Skeletal muscle tissue (tissue), 4 donors: ENCODE measurements around the gene CDYL2. TPM values are rescaled to one million over a fixed set of nuclear protein-coding genes. Genes with fewer than 3 reads are reported as not detected.

Experiments
- H3K27ac ChIP-seq: one replicate; pipeline ENCODE4 v1.7.0; 2013; ENCODE audit warnings: mild to moderate bottlenecking, low read depth, low read length, inconsistent platforms
- H3K27me3 ChIP-seq, 3 donors: one replicate each; pipeline ENCODE4 v1.7.0; 2013; ENCODE audit warnings: low read length in 3 of 3; ENCODE audit not compliant: control insufficient read depth in 3 of 3, insufficient read depth in 3 of 3
- H3K36me3 ChIP-seq, 3 donors: one replicate each; pipeline ENCODE4 v1.7.0; 2013; ENCODE audit warnings: low read length in 3 of 3; ENCODE audit not compliant: control insufficient read depth in 3 of 3, insufficient read depth in 3 of 3
- H3K4me1 ChIP-seq, 3 donors: one replicate each; pipeline ENCODE4 v1.7.0; 2013; ENCODE audit warnings: low read length in 3 of 3, mild to moderate bottlenecking in 3 of 3; ENCODE audit not compliant: control insufficient read depth in 3 of 3, insufficient read depth in 3 of 3
- H3K4me3 ChIP-seq, 3 donors: one replicate each; pipeline ENCODE4 v1.7.0; 2013; ENCODE audit warnings: low read length in 3 of 3
- H3K9ac ChIP-seq, 3 donors: one replicate each; pipeline ENCODE4 v1.7.0; 2013; ENCODE audit warnings: low read length in 3 of 3, mild to moderate bottlenecking in 3 of 3, moderate library complexity in 2 of 3, low read depth in 1 of 3
- H3K9me3 ChIP-seq, 3 donors: one replicate each; pipeline ENCODE4 v1.7.0; 2013; ENCODE audit warnings: low read length in 3 of 3; ENCODE audit not compliant: control insufficient read depth in 3 of 3
- total RNA-seq: library from RNA; depleted of rRNA; stranded (reverse); fragments of >200 nt; gene quantifications from one replicate; pipeline ENCODE4 v1.2.3, GENCODE V29; 2014
- donor health status: Osteomylitis.

The CDYL2 gene
- total RNA-seq, 1 donor from 2014 or later = 1.6 TPM

GRCh38 chr16:80684136-80684765 lies 120.1 kb downstream of the CDYL2 start:
- Histone ChIP-seq H3K4me1 (no peaks in the 10 kb centered on the region), H3K27me3 (no peaks in the 10 kb centered on the region), H3K27ac (no peak overlapping the region), H3K9ac (no peak overlapping the region), H3K36me3 (no peaks in the 10 kb centered on the region), H3K9me3 (peaks cover 0 to 6% (median 0%) of the 10 kb centered on the region in 3 donors), H3K4me3 (no peak overlapping the region)

DNA sequence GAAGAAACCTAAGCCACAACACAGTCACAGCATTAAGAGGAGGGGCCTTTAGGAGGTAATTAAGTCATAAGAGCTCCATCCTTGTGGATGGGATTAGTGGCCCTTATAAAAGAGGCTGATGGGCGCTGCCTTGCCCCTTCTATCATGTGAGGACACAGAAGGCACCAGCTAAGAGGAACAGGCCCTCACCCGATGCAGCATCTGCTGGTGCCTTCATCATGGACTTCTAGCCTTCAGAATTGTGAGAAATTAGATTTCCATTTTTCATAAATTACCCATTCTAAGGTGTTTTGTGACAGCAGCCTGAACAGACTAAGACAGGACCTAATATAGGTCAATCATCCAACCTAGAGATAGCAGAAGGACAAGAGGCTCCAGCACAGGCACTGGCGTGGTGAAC lies 120.8 kb downstream of the CDYL2 start:
- Histone ChIP-seq H3K9ac (no peak overlapping the region), H3K4me1 (no peaks in the 10 kb centered on the region), H3K27ac (no peak overlapping the region), H3K9me3 (peaks cover 0 to 7% (median 0%) of the 10 kb centered on the region in 3 donors), H3K4me3 (no peak overlapping the region), H3K36me3 (no peaks in the 10 kb centered on the region), H3K27me3 (no peaks in the 10 kb centered on the region)

GRCh38 chr16:80682421-80683070 lies 121.9 kb downstream of the CDYL2 start:
- H3K27ac ChIP-seq = no peak overlapping the region
- no peak overlapping the region for H3K4me3 ChIP-seq
- H3K9me3 ChIP-seq = peaks cover 0 to 7% (median 0%) of the 10 kb centered on the region in 3 donors
- H3K36me3 ChIP-seq = no peaks in the 10 kb centered on the region
- H3K27me3 ChIP-seq = no peaks in the 10 kb centered on the region
- H3K4me1 ChIP-seq = no peaks in the 10 kb centered on the region
- H3K9ac ChIP-seq = no peak overlapping the region

DNA sequence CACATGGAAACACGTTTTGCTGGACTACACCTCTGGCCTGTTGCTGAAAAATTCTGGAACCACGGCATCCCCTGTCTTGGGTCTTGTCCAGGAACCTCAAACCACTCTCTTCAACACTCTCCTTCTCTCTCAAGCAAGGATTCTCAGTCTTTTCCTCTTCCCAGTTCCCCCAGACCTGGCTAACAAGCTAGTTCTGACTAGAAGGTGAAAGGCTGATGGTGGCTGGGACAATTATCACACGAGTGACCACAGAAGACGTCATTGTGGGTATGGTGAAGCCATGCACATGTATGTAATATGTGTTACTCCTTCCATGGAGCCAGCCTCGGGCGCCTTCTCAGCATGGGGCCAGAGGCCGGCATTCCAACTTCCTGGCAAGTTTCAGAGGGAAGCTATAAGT lies 123.0 kb downstream of the CDYL2 start:
- Histone ChIP-seq H3K9ac (no peak overlapping the region), H3K27me3 (no peaks in the 10 kb centered on the region), H3K4me1 (no peaks in the 10 kb centered on the region), H3K27ac (no peak overlapping the region), H3K36me3 (no peaks in the 10 kb centered on the region), H3K4me3 (no peak overlapping the region), H3K9me3 (peaks cover 0 to 7% (median 0%) of the 10 kb centered on the region in 3 donors)

- Histone ChIP-seq H3K9ac (no peak overlapping the region), H3K27me3 (no peaks in the 10 kb centered on the region), H3K36me3 (no peaks in the 10 kb centered on the region), H3K4me1 (no peaks in the 10 kb centered on the region), H3K4me3 (no peak overlapping the region), H3K9me3 (peaks cover 0 to 7% (median 0%) of the 10 kb centered on the region in 3 donors), H3K27ac (no peak overlapping the region)
These were observed 123.6 kb downstream of the CDYL2 start for GRCh38 chr16:80680839-80681238.

GRCh38 chr16:80680046-80680445 lies 124.4 kb downstream of the CDYL2 start:
- H3K4me3 ChIP-seq = no peak overlapping the region
- no peaks in the 10 kb centered on the region for H3K36me3 ChIP-seq
- H3K4me1 ChIP-seq = no peaks in the 10 kb centered on the region
- H3K27ac ChIP-seq = no peak overlapping the region
- no peak overlapping the region for H3K9ac ChIP-seq
- H3K9me3 ChIP-seq = peaks cover 0 to 7% (median 0%) of the 10 kb centered on the region in 3 donors
- no peaks in the 10 kb centered on the region for H3K27me3 ChIP-seq

GRCh38 chr16:80674884-80675283 lies 129.5 kb downstream of the CDYL2 start:
- no peaks in the 10 kb centered on the region for H3K4me1 ChIP-seq
- H3K27me3 ChIP-seq = no peaks in the 10 kb centered on the region
- H3K9me3 ChIP-seq = peaks cover 0 to 7% (median 0%) of the 10 kb centered on the region in 3 donors
- no peak overlapping the region for H3K4me3 ChIP-seq
- H3K36me3 ChIP-seq = no peaks in the 10 kb centered on the region
- no peak overlapping the region for H3K27ac ChIP-seq
- H3K9ac ChIP-seq = no peak overlapping the region

GRCh38 chr16:80672379-80672778 lies 132.0 kb downstream of the CDYL2 start:
- Histone ChIP-seq H3K9ac (no peak overlapping the region), H3K27me3 (no peaks in the 10 kb centered on the region), H3K4me1 (no peaks in the 10 kb centered on the region), H3K9me3 (no peaks in the 10 kb centered on the region), H3K27ac (no peak overlapping the region), H3K36me3 (no peaks in the 10 kb centered on the region), H3K4me3 (no peak overlapping the region)

GRCh38 chr16:80671281-80671849 lies 133.0 kb downstream of the CDYL2 start:
- no peaks in the 10 kb centered on the region for H3K9me3 ChIP-seq

GRCh38 chr16:80670170-80670865 lies 134.1 kb downstream of the CDYL2 start:
- H3K4me3 ChIP-seq = no peak overlapping the region
- H3K36me3 ChIP-seq = no peaks in the 10 kb centered on the region
- no peak overlapping the region for H3K27ac ChIP-seq
- no peaks in the 10 kb centered on the region for H3K9me3 ChIP-seq
- no peak overlapping the region for H3K9ac ChIP-seq
- H3K4me1 ChIP-seq = no peaks in the 10 kb centered on the region
- H3K27me3 ChIP-seq = no peaks in the 10 kb centered on the region

More at GRCh38 chr16:80671281-80671849, 133.0 kb downstream of the CDYL2 start:
- H3K36me3 ChIP-seq = no peaks in the 10 kb centered on the region
- no peak overlapping the region for H3K4me3 ChIP-seq
- H3K9ac ChIP-seq = no peak overlapping the region
- no peaks in the 10 kb centered on the region for H3K27me3 ChIP-seq
- no peak overlapping the region for H3K27ac ChIP-seq
- no peaks in the 10 kb centered on the region for H3K4me1 ChIP-seq
